Endometrial microvascular endothelial cells (primary cell): ENCODE measurements around the gene ATN1. TPM values are rescaled to one million over a fixed set of nuclear protein-coding genes. Genes with fewer than 3 reads are reported as not detected.

Source experiments
- in situ Hi-C: cut with HindIII; loops from 2 replicates; pipeline ENCODE4 v1.10.0; 2017; ENCODE audit warnings: low sequenced_read_pairs, low pct_unique_long_range_greater_than_20kb; ENCODE audit errors: inconsistent ontology term
- total RNA-seq: library from RNA; depleted of rRNA; stranded (reverse); fragments of >200 nt; gene quantifications from one replicate; pipeline ENCODE4 v1.2.3, GENCODE V29; 2015; ENCODE audit errors: inconsistent ontology term

Gene ATN1
- total RNA-seq, 1 donor from 2014 or later = 26.8 TPM

- in situ Hi-C loops = no loop called here
These were observed 34.7 kb downstream of the ATN1 start for GRCh38 chr12:6962285-6963015.

- in situ Hi-C loops = no loop called here
These were observed 35.4 kb downstream of the ATN1 start for GRCh38 chr12:6963016-6963731.

- in situ Hi-C loops = no loop called here
These were observed 36.1 kb downstream of the ATN1 start for GRCh38 chr12:6963791-6964413.

GRCh38 chr12:6964605-6965025 is 36.9 kb downstream of the ATN1 start:
- in situ Hi-C loops = no loop called here

- in situ Hi-C loops = no loop called here
These were observed 37.4 kb downstream of the ATN1 start for GRCh38 chr12:6965026-6965661.

DNA sequence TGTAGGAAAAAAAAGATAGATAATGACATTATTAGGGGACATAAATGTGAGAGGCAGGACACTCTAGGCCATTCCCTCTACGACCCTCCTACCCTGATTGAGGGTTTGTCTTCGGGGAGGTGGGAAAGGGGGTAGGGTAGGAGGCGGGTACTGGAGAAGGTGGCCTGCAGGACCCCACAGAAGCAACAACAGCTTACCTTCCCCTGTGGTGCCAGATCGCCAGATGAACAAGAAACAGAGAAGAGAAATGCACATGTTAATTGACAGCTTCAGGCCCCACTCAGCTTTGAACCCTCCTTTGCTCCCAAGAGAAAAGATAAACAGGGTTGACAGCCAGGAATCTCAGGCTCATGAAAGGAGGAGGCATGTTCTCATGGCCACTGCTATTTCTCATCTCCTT is 38.0 kb downstream of the ATN1 start:
- in situ Hi-C loops = no loop called here

DNA sequence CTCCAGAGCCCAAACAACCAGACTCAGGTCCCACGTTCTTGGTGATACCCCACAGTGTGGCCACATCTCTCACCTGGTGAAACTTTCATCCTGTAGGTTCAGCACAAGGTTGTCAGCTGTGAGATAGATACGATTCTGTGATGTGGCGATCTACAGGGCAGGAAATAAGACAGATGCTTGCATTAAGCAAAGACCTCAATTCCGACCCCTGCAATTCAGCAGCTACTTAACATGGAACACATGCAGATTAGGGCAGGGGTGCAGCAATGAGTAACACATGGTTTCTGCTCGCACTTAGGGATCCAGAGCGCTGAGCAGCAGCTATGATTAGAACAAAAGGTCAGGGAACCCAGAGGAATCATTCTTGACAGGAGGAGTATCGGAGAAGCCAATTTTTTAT is 38.6 kb downstream of the ATN1 start:
- in situ Hi-C loops = no loop called here

GRCh38 chr12:6967651-6968100 is 39.9 kb downstream of the ATN1 start:
- in situ Hi-C loops = no loop called here

GRCh38 chr12:6968426-6968825 is 40.7 kb downstream of the ATN1 start:
- in situ Hi-C loops = no loop called here

- in situ Hi-C loops = no loop called here
These were observed 42.4 kb downstream of the ATN1 start for GRCh38 chr12:6970096-6970527.

DNA sequence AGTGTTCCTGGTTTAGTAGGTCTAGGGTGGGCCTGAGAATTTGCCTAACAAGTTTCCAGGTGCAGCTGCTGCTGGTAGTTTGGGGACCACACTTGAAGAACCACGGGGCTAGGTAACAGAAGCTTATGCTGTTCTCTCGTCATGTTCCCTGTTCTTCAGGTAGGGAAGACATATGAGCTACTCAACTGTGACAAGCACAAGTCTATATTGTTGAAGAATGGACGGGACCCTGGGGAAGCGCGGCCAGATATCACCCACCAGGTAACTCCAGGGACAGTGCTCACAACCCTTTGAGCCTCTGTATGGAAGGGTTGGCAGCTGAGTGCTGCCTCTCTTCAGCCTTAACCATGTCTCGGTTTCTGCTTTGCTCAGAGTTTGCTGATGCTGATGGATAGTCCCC is 46.4 kb downstream of the ATN1 start:
- in situ Hi-C loops = no loop called here

- in situ Hi-C loops = no loop called here
These were observed 47.7 kb downstream of the ATN1 start for GRCh38 chr12:6975297-6976032.

DNA sequence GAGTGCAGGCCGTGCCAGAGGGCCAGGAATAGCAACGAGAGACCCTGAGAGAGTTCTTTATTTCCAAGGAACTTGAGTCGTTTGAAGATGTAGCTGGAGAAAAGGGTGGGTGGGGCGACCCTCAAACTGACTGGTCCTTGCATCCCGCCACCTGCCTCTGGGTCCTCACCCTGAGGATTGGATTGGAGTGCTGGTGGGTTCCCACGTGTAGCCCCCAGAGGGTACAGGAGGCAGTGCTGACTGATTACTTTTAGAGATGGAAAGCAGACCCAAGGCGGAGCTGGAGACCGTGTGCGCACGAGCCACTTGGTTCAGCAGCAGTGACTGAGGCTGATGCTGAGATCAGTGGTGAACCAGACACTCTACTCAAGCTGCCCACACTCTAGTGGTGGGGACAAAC is 49.9 kb downstream of the ATN1 start:
- in situ Hi-C loops = no loop called here

- in situ Hi-C loops = no loop called here
These were observed 50.4 kb downstream of the ATN1 start for GRCh38 chr12:6978188-6978587.

DNA sequence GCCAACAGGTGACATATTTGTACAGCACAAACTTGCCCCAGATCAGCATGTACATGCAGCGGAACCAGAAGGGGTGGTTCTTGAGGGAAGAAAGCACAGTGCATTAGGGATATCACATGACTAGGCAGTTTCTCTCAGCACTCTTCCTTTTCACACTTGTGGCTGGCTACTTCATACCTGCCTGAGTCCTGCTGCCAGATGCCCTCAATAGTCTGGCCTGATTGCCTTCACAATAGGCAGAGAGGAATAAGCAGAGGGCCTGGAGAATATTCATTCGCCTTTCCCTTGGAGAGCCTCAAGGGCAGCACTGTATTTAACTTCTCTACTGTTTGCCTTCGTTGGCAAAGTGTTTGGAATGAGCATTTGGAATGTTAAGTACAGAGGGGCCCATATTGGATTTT is 50.9 kb downstream of the ATN1 start:
- in situ Hi-C loops = no loop called here

- in situ Hi-C loops = no loop called here
These were observed 51.3 kb downstream of the ATN1 start for GRCh38 chr12:6979021-6979420.

DNA sequence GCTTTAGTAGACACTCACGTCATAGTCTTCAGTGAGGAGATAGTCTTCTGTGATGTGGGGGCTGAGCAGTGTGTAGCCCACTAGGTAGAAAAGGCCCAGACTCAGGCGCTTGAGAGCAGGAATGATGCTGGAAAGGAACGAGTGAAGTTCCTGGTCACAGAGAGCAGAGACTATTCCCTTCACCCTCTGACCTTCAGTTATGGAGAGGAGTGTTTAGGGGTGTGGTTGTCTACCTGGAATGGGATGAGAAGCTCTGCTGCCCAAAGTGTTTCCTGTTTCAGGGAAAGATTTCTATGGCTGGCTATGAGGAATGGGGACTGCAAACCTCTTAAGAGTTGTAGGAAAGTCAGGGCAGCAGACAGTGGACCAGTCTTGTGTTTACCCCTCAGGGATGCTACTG is 51.7 kb downstream of the ATN1 start:
- in situ Hi-C loops = no loop called here

GRCh38 chr12:6980075-6980474 is 52.3 kb downstream of the ATN1 start:
- in situ Hi-C loops = no loop called here

GRCh38 chr12:6980740-6981139 is 53.0 kb downstream of the ATN1 start:
- in situ Hi-C loops = no loop called here
